GM12878 (cell line): ENCODE measurements around the gene RNF113B. TPM values are rescaled to one million over a fixed set of nuclear protein-coding genes. Genes with fewer than 3 reads are reported as not detected.

ENCODE experiments used
- ATAC-seq: fragments of 200-7000 bp; cut with Tn5 transposase; 3 replicates; pipeline ENCODE4 v1.9.1; 2020; ENCODE audit warnings: mild to moderate bottlenecking, moderate library complexity
- BruUV-seq: library from RNA; stranded (reverse); fragments of 400-500 nt; replicated peaks from 2 replicates; lab custom pipeline; 2021; lab: Mats Ljungman, UMichigan
- CTCF ChIA-PET: fragments of 300-600 bp; sonication (Branson Sonifier 250); formaldehyde crosslinking; extraction: SDS; loops from one replicate; lab custom pipeline; 2021; ENCODE audit warnings: inconsistent platforms; lab: Yijun Ruan, JAX
- POLR2A ChIA-PET: fragments of 350-600 bp; formaldehyde crosslinking; extraction: SDS; loops from one replicate; lab custom pipeline; 2021; ENCODE audit warnings: inconsistent platforms; lab: Charles Lee
- RAD21 ChIA-PET: fragments of 300-600 bp; sonication (Branson Sonifier 250); formaldehyde crosslinking; loops from one replicate; lab custom pipeline; 2023; ENCODE audit warnings: antibody characterized with exemption; ENCODE audit not compliant: unreplicated experiment; lab: Charles Lee
- SMC1A ChIA-PET: fragments of 300-600 bp; sonication (Branson Sonifier 250); formaldehyde crosslinking; loops from one replicate; lab custom pipeline; 2023; ENCODE audit not compliant: unreplicated experiment, uncharacterized antibody; lab: Charles Lee
- DNase-seq: peaks from one replicate; pipeline ENCODE4 v3.0.0-alpha.2; 2011; ENCODE audit warnings: low read depth, low spot score
- FAIRE-seq: peaks from 3 replicates; lab custom pipeline; 2011; peaks lifted over from hg19 to GRCh38; lab: Jason Lieb, UNC
- H2AFZ ChIP-seq: 2 replicates; pipeline ENCODE4 v1.6.0; 2011; ENCODE audit warnings: low read depth, low read length, control low read depth; ENCODE audit not compliant: control insufficient read depth
- H3K27ac ChIP-seq: 2 replicates; pipeline ENCODE4 v1.5.1; 2011; ENCODE audit warnings: control low read depth; ENCODE audit not compliant: control insufficient read depth, insufficient read depth
- H3K27me3 ChIP-seq, 2 experiments: replicated peaks in 1 of 2; 2 replicates each; pipeline versions ENCODE4 v1.6.0 to v1.6.1; 2011; ENCODE audit warnings: low read length in 1 of 2; ENCODE audit not compliant: control insufficient read depth in 2 of 2, insufficient read depth in 2 of 2
- H3K36me3 ChIP-seq, 2 experiments: 2 replicates each; pipeline ENCODE4 v1.5.1; 2011; ENCODE audit warnings: low read length in 1 of 2; ENCODE audit not compliant: control insufficient read depth in 2 of 2, insufficient read depth in 2 of 2
- H3K4me1 ChIP-seq: 2 replicates; pipeline ENCODE4 v1.6.1; 2011; ENCODE audit warnings: mild to moderate bottlenecking, low read length, moderate library complexity, mixed read lengths; ENCODE audit not compliant: control insufficient read depth, insufficient read depth
- H3K4me2 ChIP-seq: 2 replicates; pipeline ENCODE4 v1.6.0; 2011; ENCODE audit warnings: control low read depth; ENCODE audit not compliant: control insufficient read depth, insufficient read depth
- H3K4me3 ChIP-seq: fragments of 200-600 bp; sonication (generic); 2 replicates; pipeline ENCODE4 v1.5.1; 2016
- H3K79me2 ChIP-seq: 2 replicates; pipeline ENCODE4 v1.6.0; 2011; ENCODE audit warnings: low read length; ENCODE audit not compliant: control insufficient read depth, insufficient read depth
- H3K9ac ChIP-seq: 2 replicates; pipeline ENCODE4 v1.8.0; 2011; ENCODE audit warnings: low read length, control low read depth, mixed read lengths; ENCODE audit not compliant: control insufficient read depth, insufficient read depth
- H3K9me3 ChIP-seq: replicated peaks from 3 replicates; pipeline ENCODE4 v1.5.1; 2011; ENCODE audit warnings: mild to moderate bottlenecking, low read length; ENCODE audit not compliant: control insufficient read depth, insufficient read depth
- H4K20me1 ChIP-seq: 2 replicates; pipeline ENCODE4 v1.6.0; 2011; ENCODE audit not compliant: control insufficient read depth, insufficient read depth
- ESRRA ChIP-seq: IDR thresholded peaks from 2 replicates; pipeline ENCODE4 v1.6.1; 2012; ENCODE audit warnings: mild to moderate bottlenecking, low read length, improper control_type of control experiment
- NBN ChIP-seq: fragments of 450-650 bp; IDR thresholded peaks from 2 replicates; pipeline ENCODE4 v1.6.1; 2016
- RBBP5 ChIP-seq: fragments of 200-600 bp; sonication (generic); conservative IDR thresholded peaks from 2 replicates; pipeline ENCODE4 v1.6.1; 2016
- YBX1 ChIP-seq: fragments of 450-650 bp; IDR thresholded peaks from 2 replicates; pipeline ENCODE4 v1.6.1; 2016; ENCODE audit warnings: antibody characterized with exemption
- WGBS: methylation state at CpG from one replicate; pipeline ENCODE4 v1.1.6; 2016; ENCODE audit warnings: low lambda C conversion rate; ENCODE audit not compliant: insufficient replicate concordance, insufficient coverage; ENCODE audit errors: missing lambda C conversion rate; 5-methylcytosine and 5-hydroxymethylcytosine counted together
- in situ Hi-C: fragments of 300-500 bp; cut with MboI; formaldehyde crosslinking; loops from 9 replicates; pipeline ENCODE4 v1.14.3; 2018; ENCODE audit warnings: mixed read lengths
- intact Hi-C: fragments of 100-400 bp; cut with micrococcal nuclease; formaldehyde crosslinking; loops from one replicate; pipeline ENCODE4 v1.14.2; 2022; ENCODE audit not compliant: unreplicated experiment
- polyA plus RNA-seq, 11 experiments: library from polyadenylated mRNA; depleted of rRNA in 4 of 11; unstranded in 6 of 11; stranded (reverse) in 5 of 11; fragments of >200 nt; fragmentation: Nextera tagmentation in 4 of 11; fragmentation: Illumina TruSeq in 1 of 11; extraction: Ambion mirVana in 4 of 11; extraction: Trizol in 1 of 11; gene quantifications; 1 replicate in 1 of 11; 2 replicates in 10 of 11; pipeline versions ENCODE4 v1.2.1 to v1.2.3, GENCODE V29; 2011 to 2016; ENCODE audit warnings: inconsistent platforms in 2 of 11, missing spikeins in 2 of 11, low read depth in 1 of 11
- total RNA-seq, 4 experiments: library from RNA; depleted of rRNA in 3 of 4; stranded (reverse); fragments of >200 nt in 3 of 4; fragmentation: Illumina TruSeq in 1 of 4; extraction: Trizol in 1 of 4; gene quantifications; 2 replicates each; pipeline versions ENCODE4 v1.2.1 to v1.2.3, GENCODE V29; 2013 to 2021
- TF ChIP-seq, protein P1 (sequence below): IDR thresholded peaks from 2 replicates; pipeline ENCODE4 v1.6.1; 2012; ENCODE audit warnings: improper control_type of control experiment, low read depth, low read length; ENCODE audit not compliant: insufficient replicate concordance
- TF ChIP-seq, protein P2 (sequence below): fragments of 450-650 bp; IDR thresholded peaks from 2 replicates; pipeline ENCODE4 v1.6.1; 2017; ENCODE audit warnings: mild to moderate bottlenecking, low read depth, inconsistent platforms; ENCODE audit not compliant: poor library complexity, severe bottlenecking

Gene RNF113B
- total and polyA plus RNA-seq, 10 of the 15 experiments (the other 5 are each of a cell fraction or from before 2014, with no cell fraction given), result not detected

DNA sequence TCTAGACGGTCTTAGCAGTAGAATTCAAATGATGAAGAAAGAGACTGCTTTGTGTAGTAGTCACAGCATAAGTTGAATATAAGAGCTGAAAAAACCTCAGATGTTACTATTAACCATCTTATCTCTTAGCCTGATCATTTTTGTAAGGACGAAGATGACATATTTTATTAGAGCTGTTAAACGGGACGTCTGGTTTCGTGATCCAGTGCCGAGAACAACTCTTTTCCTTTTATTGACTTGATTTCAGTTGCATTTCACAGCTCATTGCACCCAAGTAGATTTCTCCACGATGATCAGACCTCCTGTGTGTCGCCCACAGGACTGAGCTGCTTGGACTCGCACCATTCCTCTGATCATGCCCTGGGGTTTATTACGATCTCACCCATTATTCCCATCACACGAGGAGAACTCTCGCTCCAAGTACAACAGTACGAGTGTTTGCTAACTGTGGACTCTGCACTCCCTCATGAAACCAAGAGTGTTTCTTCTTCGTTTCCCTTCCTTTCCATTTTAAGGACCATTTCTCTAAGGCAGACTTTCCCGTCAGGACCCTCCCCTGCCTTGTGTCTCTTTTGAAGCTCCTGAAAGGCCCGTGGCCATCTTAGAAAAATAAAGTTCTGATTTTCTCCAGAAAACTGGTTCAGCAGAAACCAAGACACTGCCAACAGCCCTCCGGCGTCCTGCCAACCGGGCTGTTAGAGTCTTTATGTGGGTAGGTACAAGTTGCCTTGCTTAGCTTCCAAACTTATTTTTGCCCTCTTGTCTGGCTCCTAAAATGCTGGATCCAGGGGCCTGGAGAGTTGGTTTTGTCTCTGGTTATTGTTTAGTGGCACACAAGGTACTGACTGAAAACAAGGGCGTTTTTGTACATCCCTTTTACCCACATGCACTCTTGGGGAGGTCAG lies 48.2 kb upstream of the RNF113B start:
- DNase-seq (no peak), FAIRE-seq (no peak), ATAC-seq (no peak)
- in situ Hi-C loops (no loop called here), intact Hi-C loops (no loop called here)
- CTCF ChIA-PET, result interaction anchor here (1.8 kb wide), 1 partner anchor 24 kb away, joined by 5 read pairs; no protein-coding TSS in a partner anchor
- H3K4me2 ChIP-seq, result no peak overlapping the region
- SMC1A ChIA-PET, result interaction anchor here (1.6 to 3.6 kb wide), 2 partner anchors 9 to 10 kb away, joined by 4 to 15 read pairs; no protein-coding TSS in a partner anchor
- no peaks in the 10 kb centered on the region for H3K79me2 ChIP-seq
- H3K36me3 ChIP-seq, result no peaks in the 10 kb centered on the region
- H3K9me3 ChIP-seq, result no peaks in the 10 kb centered on the region
- WGBS, result 48% methylated on average over 20 of the region's 20 CpGs
- no peak overlapping the region for H2AFZ ChIP-seq
- TF ChIP-seq YBX1 (no peak), RBBP5 (no peak), ESRRA (no peak), NBN (no peak)
- TF ChIP-seq, protein P1, sequence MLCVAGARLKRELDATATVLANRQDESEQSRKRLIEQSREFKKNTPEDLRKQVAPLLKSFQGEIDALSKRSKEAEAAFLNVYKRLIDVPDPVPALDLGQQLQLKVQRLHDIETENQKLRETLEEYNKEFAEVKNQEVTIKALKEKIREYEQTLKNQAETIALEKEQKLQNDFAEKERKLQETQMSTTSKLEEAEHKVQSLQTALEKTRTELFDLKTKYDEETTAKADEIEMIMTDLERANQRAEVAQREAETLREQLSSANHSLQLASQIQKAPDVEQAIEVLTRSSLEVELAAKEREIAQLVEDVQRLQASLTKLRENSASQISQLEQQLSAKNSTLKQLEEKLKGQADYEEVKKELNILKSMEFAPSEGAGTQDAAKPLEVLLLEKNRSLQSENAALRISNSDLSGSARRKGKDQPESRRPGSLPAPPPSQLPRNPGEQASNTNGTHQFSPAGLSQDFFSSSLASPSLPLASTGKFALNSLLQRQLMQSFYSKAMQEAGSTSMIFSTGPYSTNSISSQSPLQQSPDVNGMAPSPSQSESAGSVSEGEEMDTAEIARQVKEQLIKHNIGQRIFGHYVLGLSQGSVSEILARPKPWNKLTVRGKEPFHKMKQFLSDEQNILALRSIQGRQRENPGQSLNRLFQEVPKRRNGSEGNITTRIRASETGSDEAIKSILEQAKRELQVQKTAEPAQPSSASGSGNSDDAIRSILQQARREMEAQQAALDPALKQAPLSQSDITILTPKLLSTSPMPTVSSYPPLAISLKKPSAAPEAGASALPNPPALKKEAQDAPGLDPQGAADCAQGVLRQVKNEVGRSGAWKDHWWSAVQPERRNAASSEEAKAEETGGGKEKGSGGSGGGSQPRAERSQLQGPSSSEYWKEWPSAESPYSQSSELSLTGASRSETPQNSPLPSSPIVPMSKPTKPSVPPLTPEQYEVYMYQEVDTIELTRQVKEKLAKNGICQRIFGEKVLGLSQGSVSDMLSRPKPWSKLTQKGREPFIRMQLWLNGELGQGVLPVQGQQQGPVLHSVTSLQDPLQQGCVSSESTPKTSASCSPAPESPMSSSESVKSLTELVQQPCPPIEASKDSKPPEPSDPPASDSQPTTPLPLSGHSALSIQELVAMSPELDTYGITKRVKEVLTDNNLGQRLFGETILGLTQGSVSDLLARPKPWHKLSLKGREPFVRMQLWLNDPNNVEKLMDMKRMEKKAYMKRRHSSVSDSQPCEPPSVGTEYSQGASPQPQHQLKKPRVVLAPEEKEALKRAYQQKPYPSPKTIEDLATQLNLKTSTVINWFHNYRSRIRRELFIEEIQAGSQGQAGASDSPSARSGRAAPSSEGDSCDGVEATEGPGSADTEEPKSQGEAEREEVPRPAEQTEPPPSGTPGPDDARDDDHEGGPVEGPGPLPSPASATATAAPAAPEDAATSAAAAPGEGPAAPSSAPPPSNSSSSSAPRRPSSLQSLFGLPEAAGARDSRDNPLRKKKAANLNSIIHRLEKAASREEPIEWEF, result no peak
- TF ChIP-seq, protein P2, sequence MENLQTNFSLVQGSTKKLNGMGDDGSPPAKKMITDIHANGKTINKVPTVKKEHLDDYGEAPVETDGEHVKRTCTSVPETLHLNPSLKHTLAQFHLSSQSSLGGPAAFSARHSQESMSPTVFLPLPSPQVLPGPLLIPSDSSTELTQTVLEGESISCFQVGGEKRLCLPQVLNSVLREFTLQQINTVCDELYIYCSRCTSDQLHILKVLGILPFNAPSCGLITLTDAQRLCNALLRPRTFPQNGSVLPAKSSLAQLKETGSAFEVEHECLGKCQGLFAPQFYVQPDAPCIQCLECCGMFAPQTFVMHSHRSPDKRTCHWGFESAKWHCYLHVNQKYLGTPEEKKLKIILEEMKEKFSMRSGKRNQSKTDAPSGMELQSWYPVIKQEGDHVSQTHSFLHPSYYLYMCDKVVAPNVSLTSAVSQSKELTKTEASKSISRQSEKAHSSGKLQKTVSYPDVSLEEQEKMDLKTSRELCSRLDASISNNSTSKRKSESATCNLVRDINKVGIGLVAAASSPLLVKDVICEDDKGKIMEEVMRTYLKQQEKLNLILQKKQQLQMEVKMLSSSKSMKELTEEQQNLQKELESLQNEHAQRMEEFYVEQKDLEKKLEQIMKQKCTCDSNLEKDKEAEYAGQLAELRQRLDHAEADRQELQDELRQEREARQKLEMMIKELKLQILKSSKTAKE, result no peak
- no peak overlapping the region for H3K27ac ChIP-seq
- no peak overlapping the region for H3K4me3 ChIP-seq
- H4K20me1 ChIP-seq, result no peaks in the 10 kb centered on the region
- no peak overlapping the region for H3K9ac ChIP-seq
- H3K4me1 ChIP-seq, result no peaks in the 10 kb centered on the region
- BruUV-seq, result no TSS peak
- H3K27me3 ChIP-seq, result no peaks in the 10 kb centered on the region
- RAD21 ChIA-PET, result no interaction called here
- POLR2A ChIA-PET, result interaction anchor here (0.6 to 0.8 kb wide), 2 partner anchors 10 to 71 kb away, joined by 4 to 6 read pairs; no protein-coding TSS in a partner anchor
